Osteoblast (primary cell): ENCODE data around the gene PARN. TPM values are rescaled to one million over a fixed set of nuclear protein-coding genes. Genes with fewer than 3 reads are reported as not detected.

ENCODE experiments used
- DNase-seq: peaks from one replicate; pipeline ENCODE4 v3.0.0; 2011; ENCODE audit warnings: low spot score, mixed read lengths; ENCODE audit not compliant: insufficient read length; ENCODE audit errors: missing footprints
- H2AFZ ChIP-seq: 2 replicates; pipeline ENCODE4 v1.6.0; 2011; ENCODE audit warnings: mild to moderate bottlenecking, low read length
- H3K27ac ChIP-seq: 2 replicates; pipeline ENCODE4 v1.5.1; 2011; ENCODE audit warnings: mild to moderate bottlenecking, low read depth, low read length, moderate library complexity
- H3K27me3 ChIP-seq: 2 replicates; pipeline ENCODE4 v1.6.0; 2012; ENCODE audit warnings: mild to moderate bottlenecking, control low read depth, inconsistent platforms, low read length, moderate library complexity; ENCODE audit not compliant: insufficient read depth
- H3K36me3 ChIP-seq: 2 replicates; pipeline ENCODE4 v1.5.1; 2011; ENCODE audit warnings: mild to moderate bottlenecking, low read length, control low read depth, moderate library complexity; ENCODE audit not compliant: insufficient read depth
- H3K4me1 ChIP-seq: 2 replicates; pipeline ENCODE4 v1.5.1; 2011; ENCODE audit warnings: mild to moderate bottlenecking, low read length, control low read depth, moderate library complexity; ENCODE audit not compliant: insufficient read depth
- H3K4me2 ChIP-seq: 2 replicates; pipeline ENCODE4 v1.6.0; 2011; ENCODE audit warnings: mild to moderate bottlenecking, low read length; ENCODE audit not compliant: insufficient read depth
- H3K4me3 ChIP-seq: fragments of 200-600 bp; sonication (generic); 3 replicates; pipeline ENCODE4 v1.5.1; 2012; ENCODE audit warnings: mild to moderate bottlenecking, low read length, inconsistent platforms; ENCODE audit not compliant: insufficient read depth
- H3K79me2 ChIP-seq: 2 replicates; pipeline ENCODE4 v1.6.0; 2012; ENCODE audit warnings: mild to moderate bottlenecking, low read length, control low read depth, inconsistent platforms; ENCODE audit not compliant: insufficient read depth
- H3K9me3 ChIP-seq: 2 replicates; pipeline ENCODE4 v1.5.1; 2011; ENCODE audit warnings: low read depth, low read length, control low read depth
- H4K20me1 ChIP-seq: 2 replicates; pipeline ENCODE4 v1.6.0; 2012; ENCODE audit warnings: mild to moderate bottlenecking, low read length, control low read depth; ENCODE audit not compliant: insufficient read depth
- total RNA-seq: library from RNA; depleted of rRNA; stranded (reverse); fragments of >200 nt; gene quantifications from 2 replicates; pipeline ENCODE4 v1.2.3, GENCODE V29; 2012
- TF ChIP-seq, protein P1 (sequence below): IDR thresholded peaks from 2 replicates; pipeline ENCODE4 v1.5.1; 2011; ENCODE audit warnings: mild to moderate bottlenecking, low read depth, low read length, moderate library complexity; ENCODE audit errors: extremely low read depth

The PARN gene
- total RNA-seq, result 40.1 and 40.9 TPM in 2 replicates

GRCh38 chr16:14629919-14630619, at the start of gene PARN:
Gene PARN, minus strand, starts transcription at chr16:14630260. Its CDS starts 135 bp downstream, at chr16:14630125.
- peaks cover 43% of the 10 kb centered on the region for H3K79me2 ChIP-seq
- H3K9me3 ChIP-seq, result no peaks in the 10 kb centered on the region
- peak within 1 kb of the TSS; percentile 98 for H2AFZ ChIP-seq
- H3K27ac ChIP-seq, result peak within 1 kb of the TSS; percentile 90
- peak within 1 kb of the TSS; percentile 93 for H3K4me3 ChIP-seq
- TF ChIP-seq, protein P1, sequence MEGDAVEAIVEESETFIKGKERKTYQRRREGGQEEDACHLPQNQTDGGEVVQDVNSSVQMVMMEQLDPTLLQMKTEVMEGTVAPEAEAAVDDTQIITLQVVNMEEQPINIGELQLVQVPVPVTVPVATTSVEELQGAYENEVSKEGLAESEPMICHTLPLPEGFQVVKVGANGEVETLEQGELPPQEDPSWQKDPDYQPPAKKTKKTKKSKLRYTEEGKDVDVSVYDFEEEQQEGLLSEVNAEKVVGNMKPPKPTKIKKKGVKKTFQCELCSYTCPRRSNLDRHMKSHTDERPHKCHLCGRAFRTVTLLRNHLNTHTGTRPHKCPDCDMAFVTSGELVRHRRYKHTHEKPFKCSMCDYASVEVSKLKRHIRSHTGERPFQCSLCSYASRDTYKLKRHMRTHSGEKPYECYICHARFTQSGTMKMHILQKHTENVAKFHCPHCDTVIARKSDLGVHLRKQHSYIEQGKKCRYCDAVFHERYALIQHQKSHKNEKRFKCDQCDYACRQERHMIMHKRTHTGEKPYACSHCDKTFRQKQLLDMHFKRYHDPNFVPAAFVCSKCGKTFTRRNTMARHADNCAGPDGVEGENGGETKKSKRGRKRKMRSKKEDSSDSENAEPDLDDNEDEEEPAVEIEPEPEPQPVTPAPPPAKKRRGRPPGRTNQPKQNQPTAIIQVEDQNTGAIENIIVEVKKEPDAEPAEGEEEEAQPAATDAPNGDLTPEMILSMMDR, result no peak
- peak; percentile 98 for DNase-seq
- no peaks in the 10 kb centered on the region for H3K27me3 ChIP-seq
- peaks cover 18% of the 10 kb centered on the region for H3K4me1 ChIP-seq
- peak within 1 kb of the TSS; percentile 86 for H3K4me2 ChIP-seq
- peaks cover 27% of the 10 kb centered on the region for H3K36me3 ChIP-seq
- peaks cover 12% of the 10 kb centered on the region for H4K20me1 ChIP-seq

- Histone ChIP-seq H3K27me3 (no peaks in the 10 kb centered on the region), H3K27ac (no peak overlapping the region), H3K79me2 (no peaks in the 10 kb centered on the region), H3K36me3 (no peaks in the 10 kb centered on the region), H3K9me3 (no peaks in the 10 kb centered on the region), H3K4me3 (no peak overlapping the region), H4K20me1 (no peaks in the 10 kb centered on the region), H3K4me2 (no peak overlapping the region), H2AFZ (no peak overlapping the region), H3K4me1 (no peaks in the 10 kb centered on the region)
- TF ChIP-seq, protein P1, result no peak
- no peak for DNase-seq
These were observed 48.9 kb upstream of the PARN start for GRCh38 chr16:14678748-14679497.

- no peak overlapping the region for H3K27ac ChIP-seq
- no peak overlapping the region for H3K4me2 ChIP-seq
- H3K9me3 ChIP-seq, result no peaks in the 10 kb centered on the region
- no peaks in the 10 kb centered on the region for H3K27me3 ChIP-seq
- no peak overlapping the region for H2AFZ ChIP-seq
- H3K36me3 ChIP-seq, result no peaks in the 10 kb centered on the region
- H3K4me1 ChIP-seq, result no peaks in the 10 kb centered on the region
- no peak overlapping the region for H3K4me3 ChIP-seq
- TF ChIP-seq, protein P1, result no peak
- H3K79me2 ChIP-seq, result no peaks in the 10 kb centered on the region
- H4K20me1 ChIP-seq, result no peaks in the 10 kb centered on the region
- no peak for DNase-seq
These were observed 47.6 kb upstream of the PARN start for GRCh38 chr16:14677627-14678026.

DNA sequence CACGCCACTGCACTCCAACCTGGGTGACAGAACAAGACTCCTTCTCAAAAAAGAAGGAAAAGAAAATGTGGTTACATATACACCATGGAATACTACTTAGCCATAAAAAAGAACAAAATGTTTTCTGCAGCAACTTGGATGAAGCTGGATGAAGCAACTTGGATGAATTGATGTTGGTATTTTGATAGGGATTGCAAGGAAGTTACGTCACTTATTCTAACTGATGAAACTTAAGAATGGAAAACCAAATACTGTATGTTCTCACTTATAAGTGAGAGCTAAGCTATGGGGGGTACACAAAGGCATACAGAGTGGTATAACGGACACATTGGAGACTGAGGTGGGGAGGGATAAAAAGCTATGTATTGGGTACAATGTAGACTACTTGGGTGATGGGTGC, 46.6 kb upstream of the PARN start:
- no peak overlapping the region for H3K27ac ChIP-seq
- H2AFZ ChIP-seq, result no peak overlapping the region
- H4K20me1 ChIP-seq, result no peaks in the 10 kb centered on the region
- no peak overlapping the region for H3K4me3 ChIP-seq
- no peaks in the 10 kb centered on the region for H3K27me3 ChIP-seq
- H3K4me2 ChIP-seq, result no peak overlapping the region
- H3K79me2 ChIP-seq, result no peaks in the 10 kb centered on the region
- TF ChIP-seq, protein P1, result no peak
- DNase-seq, result no peak
- H3K36me3 ChIP-seq, result no peaks in the 10 kb centered on the region
- H3K4me1 ChIP-seq, result no peaks in the 10 kb centered on the region
- H3K9me3 ChIP-seq, result no peaks in the 10 kb centered on the region
